ENCODE results near the gene ATE1. TPM values are rescaled to one million over a fixed set of nuclear protein-coding genes. Genes with fewer than 3 reads are reported as not detected.

The ATE1 gene
- total and polyA plus RNA-seq, 2 of the 4 experiments (the other 2 are of a cell fraction), result 6.4 to 27.8 TPM

- no peak overlapping the region for H2AK5ac ChIP-seq (ENCODE audit: low read depth, low read length)
- no peak overlapping the region for H3K14ac ChIP-seq (replicated peaks; ENCODE audit: low read depth, low read length)
- H3K18ac ChIP-seq (ENCODE audit: low read depth, low read length), result no peak overlapping the region
- H3K27ac ChIP-seq (ENCODE audit: insufficient read depth, low read length), result no peak overlapping the region
- in situ Hi-C loops (cut with MboI; ENCODE audit: low sequenced_read_pairs) (no loop called here), intact Hi-C loops (cut with micrococcal nuclease) (no loop called here), dilution Hi-C loops (cut with HindIII; ENCODE audit: low sequenced_read_pairs, unreplicated experiment) (no loop called here)
- H4K91ac ChIP-seq (ENCODE audit: insufficient read depth, low read depth, low read length), result no peak overlapping the region
- no peak overlapping the region for H3K4me2 ChIP-seq (ENCODE audit: low read depth, low read length)
- no peak overlapping the region for H2BK5ac ChIP-seq (ENCODE audit: low read depth, low read length, poor library complexity, severe bottlenecking)
- H3K56ac ChIP-seq (ENCODE audit: extremely low read depth, insufficient read depth, low read length), result no peak overlapping the region
- H3K79me1 ChIP-seq (ENCODE audit: low read depth in 1 of 2, low read length in 2 of 2), result no peaks in the 10 kb centered on the region
- no peak overlapping the region for H3K4ac ChIP-seq (ENCODE audit: low read depth, low read length)
- H3K23ac ChIP-seq (ENCODE audit: low read depth, low read length), result no peak overlapping the region
- no peak overlapping the region for H3K9ac ChIP-seq (ENCODE audit: low read depth, low read length)
- H4K5ac ChIP-seq (ENCODE audit: low read depth, low read length), result no peak overlapping the region
- no peak overlapping the region for H2BK15ac ChIP-seq (ENCODE audit: low read depth, low read length)
- no peaks in the 10 kb centered on the region for H3K27me3 ChIP-seq (ENCODE audit: control insufficient read depth, insufficient read depth, low read length)
- H2AK9ac ChIP-seq (replicated peaks; ENCODE audit: low read depth, low read length, poor library complexity), result no peak overlapping the region
- no peak overlapping the region for H2AFZ ChIP-seq (replicated peaks; ENCODE audit: low read length, poor library complexity)
- TF ChIP-seq FOS (IDR thresholded peaks at IDR 0.05; ENCODE audit: low read depth, low read length), result no peak
- no peak for TF ChIP-seq RCOR1 (IDR thresholded peaks at IDR 0.05; ENCODE audit: insufficient replicate concordance, low read length)
- no peak for TF ChIP-seq CTCF (conservative IDR thresholded peaks at IDR 0.05; ENCODE audit: low read depth, low read length)
- TF ChIP-seq MXI1 (IDR thresholded peaks at IDR 0.05; ENCODE audit: borderline replicate concordance, low read depth, low read length), result no peak
- no peak overlapping the region for H2BK20ac ChIP-seq (ENCODE audit: low read depth, low read length)
- H4K8ac ChIP-seq (ENCODE audit: low read depth in 2 of 2, low read length in 2 of 2), result no peak overlapping the region
- peaks cover 2% of the 10 kb centered on the region; the same call in 1 of the 2 replicates for H3K36me3 ChIP-seq (ENCODE audit: control insufficient read depth, insufficient read depth, low read length)
- POLR2A ChIA-PET (ENCODE audit: unreplicated experiment), result no interaction called here
- BruUV-seq (replicated peaks), result no TSS peak
- no peaks in the 10 kb centered on the region for H3K4me1 ChIP-seq (ENCODE audit: control insufficient read depth, insufficient read depth, low read length)
- H3K4me3 ChIP-seq (ENCODE audit: insufficient read depth, low read depth, low read length), result no peak overlapping the region
- DNase-seq (peak; percentile 50), ATAC-seq (ENCODE audit: low read depth) (peak; percentile 57; the same call in 1 of the 2 replicates)
- H4K20me1 ChIP-seq (ENCODE audit: insufficient read depth, low read length), result no peaks in the 10 kb centered on the region
- no CpG with 5 or more reads among the region's 3 CpGs for WGBS, 2 experiments (ENCODE audit: extremely low coverage in 2 of 2, insufficient read length in 1 of 2)
- no peak overlapping the region for H2BK120ac ChIP-seq (ENCODE audit: low read depth, low read length)
- no peaks in the 10 kb centered on the region for H3K9me3 ChIP-seq (ENCODE audit: control insufficient read depth, insufficient read depth, low read length)
- CTCF ChIA-PET, result no interaction called here
- no peaks in the 10 kb centered on the region; the same call in 1 of the 2 replicates for H3K9me1 ChIP-seq (ENCODE audit: insufficient read depth, low read length)
These were observed 135.6 kb downstream of the ATE1 start for GRCh38 chr10:121792198-121792597.
